RWPE1 (cell line): ENCODE results near the gene RELL1.

Source experiments
- CTCF ChIA-PET: fragments of 350-600 bp; sonication (Branson Sonifier 250); formaldehyde crosslinking; extraction: SDS; loops from one replicate; lab custom pipeline; 2021; lab: Yijun Ruan, JAX
- POLR2A ChIA-PET: fragments of 400-600 bp; formaldehyde crosslinking; extraction: SDS; loops from one replicate; lab custom pipeline; 2020; ENCODE audit warnings: antibody characterized with exemption; ENCODE audit not compliant: low non-redundant PET; lab: Yijun Ruan, JAX
- DNase-seq: peaks from one replicate; pipeline ENCODE4 v3.0.0; 2012; ENCODE audit warnings: low spot score
- H3K27ac ChIP-seq: fragments of 450-650 bp; 2 replicates; pipeline ENCODE4 v1.5.1; 2017
- CTCF ChIP-seq: fragments of 450-650 bp; conservative IDR thresholded peaks from 2 replicates; pipeline ENCODE4 v1.5.1; 2017; ENCODE audit warnings: low read depth, mild to moderate bottlenecking

Gene RELL1

GRCh38 chr4:37603711-37604110 is 82.5 kb downstream of the RELL1 start:
- TF ChIP-seq CTCF: no peak
- DNase-seq: no peak
- H3K27ac ChIP-seq: no peak overlapping the region
- ChIA-PET CTCF (interaction anchor here (0.7 to 4.2 kb wide), 15 partner anchors 9 to 207 kb away, joined by 3 to 29 read pairs (median 4); no protein-coding TSS in a partner anchor), POLR2A (no interaction called here)

GRCh38 chr4:37603070-37603468 is 83.1 kb downstream of the RELL1 start:
- ChIA-PET POLR2A (no interaction called here), CTCF (interaction anchor here (0.6 to 4.2 kb wide), 20 partner anchors 9 to 1078 kb away, joined by 3 to 29 read pairs (median 4); no protein-coding TSS in a partner anchor)
- DNase-seq: peak; percentile 80
- H3K27ac ChIP-seq: no peak overlapping the region
- peak; percentile 95 for TF ChIP-seq CTCF

- H3K27ac ChIP-seq: no peak overlapping the region
- no peak for DNase-seq
- no peak for TF ChIP-seq CTCF
- ChIA-PET POLR2A (no interaction called here), CTCF (interaction anchor here (0.5 to 4.2 kb wide), 18 partner anchors 9 to 1077 kb away, joined by 3 to 29 read pairs (median 4); no protein-coding TSS in a partner anchor)
Measured at GRCh38 chr4:37602454-37603069, 83.6 kb downstream of the RELL1 start.

- peak overlapping the region; percentile 43 for H3K27ac ChIP-seq
- DNase-seq: no peak
- POLR2A ChIA-PET: no interaction called here
- CTCF ChIA-PET: interaction anchor here (0.6 to 4.2 kb wide), 5 partner anchors 21 to 426 kb away, joined by 3 to 29 read pairs (median 5); no protein-coding TSS in a partner anchor
- no peak for TF ChIP-seq CTCF
Measured at GRCh38 chr4:37601531-37601930, 84.6 kb downstream of the RELL1 start.

GRCh38 chr4:37599092-37599790 is 86.9 kb downstream of the RELL1 start:
- DNase-seq: no peak
- POLR2A ChIA-PET: no interaction called here
- CTCF ChIA-PET: interaction anchor here (0.7 kb wide), 2 partner anchors 32 to 182 kb away, joined by 3 read pairs; no protein-coding TSS in a partner anchor
- no peak overlapping the region for H3K27ac ChIP-seq
- no peak for TF ChIP-seq CTCF

- TF ChIP-seq CTCF: no peak
- no peak for DNase-seq
- H3K27ac ChIP-seq: no peak overlapping the region
- ChIA-PET POLR2A (no interaction called here), CTCF (no interaction called here)
Measured at GRCh38 chr4:37597034-37597433, 89.1 kb downstream of the RELL1 start.
